Daoy (cell line): ENCODE measurements around the gene ACP6. TPM values are rescaled to one million over a fixed set of nuclear protein-coding genes. Genes with fewer than 3 reads are reported as not detected.

Experiments
- total RNA-seq: library from RNA; depleted of rRNA; stranded (reverse); fragments of >200 nt; shearing (Covaris generic); gene quantifications from 2 replicates; pipeline ENCODE4 v1.2.3, GENCODE V29; 2014; rRNA removed

The ACP6 gene
- total RNA-seq, 1 experiment from 2014 or later: 4.5 TPM

Other genes with a start within 250 kb of the ACP6 start
- gene BCL9, start 129.0 kb downstream of the ACP6 start, total RNA-seq: 5.6 and 19.2 TPM in 2 replicates
- not detected in 2 replicates for gene GJA5, start 90.1 kb upstream of the ACP6 start, total RNA-seq
- gene GJA8, start 232.3 kb upstream of the ACP6 start, total RNA-seq: not detected in 2 replicates